Measurements from ENCODE around the gene MRPS31.

DNA sequence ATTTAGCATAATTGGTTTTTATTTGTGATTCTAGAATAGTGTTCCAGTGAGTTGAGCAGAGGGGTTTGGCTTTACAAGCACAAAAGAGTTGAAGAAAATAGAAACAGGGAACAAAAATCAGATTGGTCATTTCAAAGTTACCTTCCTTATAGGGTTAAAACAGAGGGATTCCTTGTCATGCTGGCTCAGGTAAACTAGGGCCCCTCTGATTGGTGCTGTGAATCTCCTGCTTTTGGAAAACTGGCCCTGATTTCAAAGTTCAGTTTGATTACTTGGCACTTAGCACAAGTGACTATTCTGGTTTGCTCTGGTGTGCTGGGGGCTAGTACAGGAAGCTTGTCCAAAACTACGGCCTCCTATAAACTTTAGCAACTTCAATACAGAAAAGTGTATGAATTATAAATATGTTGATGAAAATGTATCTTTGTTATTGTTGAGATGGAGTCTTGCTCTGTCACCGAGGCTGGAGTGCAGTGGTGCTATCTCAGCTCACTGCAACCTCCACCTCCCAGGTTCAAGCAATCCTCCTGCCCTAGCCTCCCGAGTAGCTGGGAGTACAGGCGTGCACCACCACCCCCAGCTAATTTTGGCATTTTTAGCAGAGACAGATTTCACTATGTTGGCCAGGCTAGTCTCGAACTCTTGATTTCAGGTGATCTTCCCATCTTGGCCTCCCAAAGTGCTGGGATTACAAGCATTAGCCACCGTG is 1.9 kb upstream of the MRPS31 start:
- TF ChIP-seq ZFX (IDR thresholded peaks at IDR 0.05) (no peak), RAD21 (IDR thresholded peaks at IDR 0.05; ENCODE audit: low read depth) (no peak), EZH2 (IDR thresholded peaks at IDR 0.05) (no peak), SIN3A (IDR thresholded peaks at IDR 0.05; ENCODE audit: low read depth) (no peak), POLR2AphosphoS5 (IDR thresholded peaks at IDR 0.05; ENCODE audit: low read depth, low read length) (no peak), SP1 (IDR thresholded peaks at IDR 0.05; ENCODE audit: low read depth) (no peak), POLR2A (IDR thresholded peaks at IDR 0.05; ENCODE audit: borderline replicate concordance, extremely low read depth, insufficient read depth, insufficient read length) (no peak), ZNF274 (IDR thresholded peaks at IDR 0.05; ENCODE audit: low read depth, low read length) (no peak), EZH2phosphoT487 (IDR thresholded peaks at IDR 0.05; ENCODE audit: borderline replicate concordance) (no peak), TCF7L2 (IDR thresholded peaks at IDR 0.05; ENCODE audit: borderline replicate concordance, extremely low read depth, insufficient read depth, insufficient read length) (no peak), SRF (IDR thresholded peaks at IDR 0.05; ENCODE audit: low read depth) (no peak)
- TF ChIP-seq, protein P1, sequence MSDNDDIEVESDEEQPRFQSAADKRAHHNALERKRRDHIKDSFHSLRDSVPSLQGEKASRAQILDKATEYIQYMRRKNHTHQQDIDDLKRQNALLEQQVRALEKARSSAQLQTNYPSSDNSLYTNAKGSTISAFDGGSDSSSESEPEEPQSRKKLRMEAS (IDR thresholded peaks at IDR 0.05), result no peak
- TF ChIP-seq, protein P2, sequence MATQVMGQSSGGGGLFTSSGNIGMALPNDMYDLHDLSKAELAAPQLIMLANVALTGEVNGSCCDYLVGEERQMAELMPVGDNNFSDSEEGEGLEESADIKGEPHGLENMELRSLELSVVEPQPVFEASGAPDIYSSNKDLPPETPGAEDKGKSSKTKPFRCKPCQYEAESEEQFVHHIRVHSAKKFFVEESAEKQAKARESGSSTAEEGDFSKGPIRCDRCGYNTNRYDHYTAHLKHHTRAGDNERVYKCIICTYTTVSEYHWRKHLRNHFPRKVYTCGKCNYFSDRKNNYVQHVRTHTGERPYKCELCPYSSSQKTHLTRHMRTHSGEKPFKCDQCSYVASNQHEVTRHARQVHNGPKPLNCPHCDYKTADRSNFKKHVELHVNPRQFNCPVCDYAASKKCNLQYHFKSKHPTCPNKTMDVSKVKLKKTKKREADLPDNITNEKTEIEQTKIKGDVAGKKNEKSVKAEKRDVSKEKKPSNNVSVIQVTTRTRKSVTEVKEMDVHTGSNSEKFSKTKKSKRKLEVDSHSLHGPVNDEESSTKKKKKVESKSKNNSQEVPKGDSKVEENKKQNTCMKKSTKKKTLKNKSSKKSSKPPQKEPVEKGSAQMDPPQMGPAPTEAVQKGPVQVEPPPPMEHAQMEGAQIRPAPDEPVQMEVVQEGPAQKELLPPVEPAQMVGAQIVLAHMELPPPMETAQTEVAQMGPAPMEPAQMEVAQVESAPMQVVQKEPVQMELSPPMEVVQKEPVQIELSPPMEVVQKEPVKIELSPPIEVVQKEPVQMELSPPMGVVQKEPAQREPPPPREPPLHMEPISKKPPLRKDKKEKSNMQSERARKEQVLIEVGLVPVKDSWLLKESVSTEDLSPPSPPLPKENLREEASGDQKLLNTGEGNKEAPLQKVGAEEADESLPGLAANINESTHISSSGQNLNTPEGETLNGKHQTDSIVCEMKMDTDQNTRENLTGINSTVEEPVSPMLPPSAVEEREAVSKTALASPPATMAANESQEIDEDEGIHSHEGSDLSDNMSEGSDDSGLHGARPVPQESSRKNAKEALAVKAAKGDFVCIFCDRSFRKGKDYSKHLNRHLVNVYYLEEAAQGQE (IDR thresholded peaks at IDR 0.05; ENCODE audit: low read depth), result no peak
- TF ChIP-seq, protein P3, sequence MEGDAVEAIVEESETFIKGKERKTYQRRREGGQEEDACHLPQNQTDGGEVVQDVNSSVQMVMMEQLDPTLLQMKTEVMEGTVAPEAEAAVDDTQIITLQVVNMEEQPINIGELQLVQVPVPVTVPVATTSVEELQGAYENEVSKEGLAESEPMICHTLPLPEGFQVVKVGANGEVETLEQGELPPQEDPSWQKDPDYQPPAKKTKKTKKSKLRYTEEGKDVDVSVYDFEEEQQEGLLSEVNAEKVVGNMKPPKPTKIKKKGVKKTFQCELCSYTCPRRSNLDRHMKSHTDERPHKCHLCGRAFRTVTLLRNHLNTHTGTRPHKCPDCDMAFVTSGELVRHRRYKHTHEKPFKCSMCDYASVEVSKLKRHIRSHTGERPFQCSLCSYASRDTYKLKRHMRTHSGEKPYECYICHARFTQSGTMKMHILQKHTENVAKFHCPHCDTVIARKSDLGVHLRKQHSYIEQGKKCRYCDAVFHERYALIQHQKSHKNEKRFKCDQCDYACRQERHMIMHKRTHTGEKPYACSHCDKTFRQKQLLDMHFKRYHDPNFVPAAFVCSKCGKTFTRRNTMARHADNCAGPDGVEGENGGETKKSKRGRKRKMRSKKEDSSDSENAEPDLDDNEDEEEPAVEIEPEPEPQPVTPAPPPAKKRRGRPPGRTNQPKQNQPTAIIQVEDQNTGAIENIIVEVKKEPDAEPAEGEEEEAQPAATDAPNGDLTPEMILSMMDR (IDR thresholded peaks at IDR 0.05 in 2 of 3, conservative IDR thresholded peaks at IDR 0.05 in 1 of 3; ENCODE audit: borderline replicate concordance in 1 of 3, insufficient read depth in 1 of 3, low read depth in 2 of 3, low read length in 2 of 3), result no peak
